ENCODE data around the gene TMTC1.

Gene TMTC1

DNA sequence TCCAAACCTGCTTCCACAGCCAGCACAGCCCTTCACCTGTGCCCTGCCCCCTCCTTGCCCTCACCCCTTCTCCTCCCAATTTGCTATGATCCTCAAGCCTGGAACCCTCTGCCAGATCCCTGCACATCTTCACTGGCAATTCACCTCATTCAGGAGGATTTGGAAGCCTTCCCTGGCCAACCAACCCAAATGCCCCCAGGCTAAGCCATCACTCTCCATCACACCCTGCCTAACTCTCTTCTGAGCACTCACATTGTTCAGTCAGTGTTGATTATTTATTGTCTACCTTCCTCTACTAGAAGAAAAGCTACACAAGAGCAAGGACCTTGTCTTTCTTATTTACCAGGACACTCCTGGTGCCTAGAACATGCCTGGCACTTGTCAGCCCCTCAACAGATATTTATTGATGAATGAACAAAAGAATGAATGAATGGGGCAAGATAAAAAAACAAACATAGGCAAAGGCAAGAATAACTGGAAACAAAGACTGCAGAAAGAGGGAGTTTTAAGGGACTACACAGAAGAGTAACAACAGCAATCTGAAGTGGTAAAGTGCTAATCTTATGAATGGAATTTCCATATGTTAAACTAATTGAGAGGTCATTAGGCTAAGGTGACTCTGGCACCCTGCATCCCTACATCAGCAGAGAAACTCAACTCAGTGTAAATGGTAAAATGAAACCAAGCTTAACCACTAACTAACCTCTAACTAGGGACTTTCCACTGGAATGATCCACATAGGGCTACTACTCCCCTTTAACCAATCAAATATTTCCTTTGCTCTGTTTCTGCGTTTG is 33.4 kb downstream of the TMTC1 start:
- H3K4me1 ChIP-seq (ENCODE audit: control insufficient read depth, insufficient read depth, low read length): no peaks in the 10 kb centered on the region
- no peak overlapping the region for H3K27ac ChIP-seq (ENCODE audit: low read depth, low read length)
- H3K27me3 ChIP-seq (ENCODE audit: control insufficient read depth, insufficient read depth, low read length): no peaks in the 10 kb centered on the region
- H3K36me3 ChIP-seq (ENCODE audit: control insufficient read depth, insufficient read depth, low read length): no peaks in the 10 kb centered on the region
- no peak overlapping the region for H3K9ac ChIP-seq (ENCODE audit: low read length)
- no peak overlapping the region for H3K4me3 ChIP-seq (ENCODE audit: low read length)

DNA sequence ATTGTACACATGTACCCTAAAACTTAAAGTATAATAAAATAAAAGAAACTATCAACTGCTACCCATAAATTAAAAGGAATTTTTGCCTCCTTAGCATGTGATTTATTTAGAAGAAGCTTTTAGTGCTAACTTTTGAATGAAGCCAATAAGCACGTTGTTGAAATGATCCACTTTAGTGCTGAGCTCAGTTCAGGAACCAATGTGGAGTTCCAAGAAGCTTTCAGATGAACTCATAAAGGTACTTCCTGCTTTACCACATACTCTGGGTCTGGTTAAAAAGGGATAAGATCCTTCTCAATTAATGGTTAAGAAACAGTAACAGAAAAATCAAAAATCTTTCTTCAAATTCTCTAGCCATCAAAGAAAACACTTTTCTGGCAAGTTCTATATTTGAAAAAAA is 39.4 kb downstream of the TMTC1 start:
- no peaks in the 10 kb centered on the region for H3K27me3 ChIP-seq (ENCODE audit: control insufficient read depth, insufficient read depth, low read length)
- H3K36me3 ChIP-seq (ENCODE audit: control insufficient read depth, insufficient read depth, low read length): no peaks in the 10 kb centered on the region
- no peak overlapping the region for H3K4me3 ChIP-seq (ENCODE audit: low read length)
- peaks cover 5% of the 10 kb centered on the region for H3K4me1 ChIP-seq (ENCODE audit: control insufficient read depth, insufficient read depth, low read length)
- no peak overlapping the region for H3K9ac ChIP-seq (ENCODE audit: low read length)
- H3K27ac ChIP-seq (ENCODE audit: low read depth, low read length): no peak overlapping the region

GRCh38 chr12:29743801-29744200 is 39.9 kb downstream of the TMTC1 start:
- no peak overlapping the region for H3K27ac ChIP-seq (ENCODE audit: low read depth, low read length)
- H3K4me3 ChIP-seq (ENCODE audit: low read length): no peak overlapping the region
- H3K27me3 ChIP-seq (ENCODE audit: control insufficient read depth, insufficient read depth, low read length): no peaks in the 10 kb centered on the region
- H3K9ac ChIP-seq (ENCODE audit: low read length): no peak overlapping the region
- no peaks in the 10 kb centered on the region for H3K36me3 ChIP-seq (ENCODE audit: control insufficient read depth, insufficient read depth, low read length)
- H3K4me1 ChIP-seq (ENCODE audit: control insufficient read depth, insufficient read depth, low read length): peaks cover 5% of the 10 kb centered on the region

DNA sequence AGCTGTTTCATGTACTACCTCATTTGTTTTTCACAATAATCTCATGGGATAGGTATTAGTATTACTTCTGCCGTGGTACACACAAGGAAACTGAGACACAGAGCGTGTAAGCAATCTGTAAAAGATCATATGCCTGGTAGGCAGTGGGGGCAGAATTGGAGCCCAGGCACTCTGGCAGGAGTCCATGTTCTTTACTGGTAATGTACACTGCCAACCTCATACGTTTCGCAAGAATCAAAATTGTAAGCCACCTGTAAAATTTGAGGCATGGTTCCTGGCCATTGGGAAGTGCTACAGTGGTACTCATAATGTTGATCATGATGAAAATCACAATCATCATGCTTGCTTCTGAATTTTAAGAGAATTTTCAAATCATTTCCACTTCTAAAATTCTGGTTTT is 40.7 kb downstream of the TMTC1 start:
- H3K36me3 ChIP-seq (ENCODE audit: control insufficient read depth, insufficient read depth, low read length): no peaks in the 10 kb centered on the region
- peaks cover 5% of the 10 kb centered on the region for H3K4me1 ChIP-seq (ENCODE audit: control insufficient read depth, insufficient read depth, low read length)
- H3K27ac ChIP-seq (ENCODE audit: low read depth, low read length): no peak overlapping the region
- H3K4me3 ChIP-seq (ENCODE audit: low read length): no peak overlapping the region
- H3K9ac ChIP-seq (ENCODE audit: low read length): no peak overlapping the region
- H3K27me3 ChIP-seq (ENCODE audit: control insufficient read depth, insufficient read depth, low read length): no peaks in the 10 kb centered on the region

GRCh38 chr12:29742646-29743045 is 41.1 kb downstream of the TMTC1 start:
- H3K36me3 ChIP-seq (ENCODE audit: control insufficient read depth, insufficient read depth, low read length): no peaks in the 10 kb centered on the region
- no peak overlapping the region for H3K27ac ChIP-seq (ENCODE audit: low read depth, low read length)
- no peak overlapping the region for H3K4me3 ChIP-seq (ENCODE audit: low read length)
- no peak overlapping the region for H3K9ac ChIP-seq (ENCODE audit: low read length)
- H3K27me3 ChIP-seq (ENCODE audit: control insufficient read depth, insufficient read depth, low read length): no peaks in the 10 kb centered on the region
- peaks cover 5% of the 10 kb centered on the region for H3K4me1 ChIP-seq (ENCODE audit: control insufficient read depth, insufficient read depth, low read length)

GRCh38 chr12:29741342-29742241 is 42.1 kb downstream of the TMTC1 start:
- Histone ChIP-seq H3K9ac (ENCODE audit: low read length) (no peak overlapping the region), H3K27ac (ENCODE audit: low read depth, low read length) (no peak overlapping the region), H3K4me3 (ENCODE audit: low read length) (no peak overlapping the region), H3K27me3 (ENCODE audit: control insufficient read depth, insufficient read depth, low read length) (no peaks in the 10 kb centered on the region), H3K36me3 (ENCODE audit: control insufficient read depth, insufficient read depth, low read length) (no peaks in the 10 kb centered on the region), H3K4me1 (ENCODE audit: control insufficient read depth, insufficient read depth, low read length) (peaks cover 5% of the 10 kb centered on the region)

- H3K36me3 ChIP-seq (ENCODE audit: control insufficient read depth, insufficient read depth, low read length): no peaks in the 10 kb centered on the region
- no peak overlapping the region for H3K9ac ChIP-seq (ENCODE audit: low read length)
- H3K4me3 ChIP-seq (ENCODE audit: low read length): no peak overlapping the region
- H3K27me3 ChIP-seq (ENCODE audit: control insufficient read depth, insufficient read depth, low read length): no peaks in the 10 kb centered on the region
- peaks cover 18% of the 10 kb centered on the region for H3K4me1 ChIP-seq (ENCODE audit: control insufficient read depth, insufficient read depth, low read length)
- H3K27ac ChIP-seq (ENCODE audit: low read depth, low read length): no peak overlapping the region
Measured at GRCh38 chr12:29739279-29739991, 44.3 kb downstream of the TMTC1 start.

GRCh38 chr12:29738365-29738764 is 45.4 kb downstream of the TMTC1 start:
- H3K9ac ChIP-seq (ENCODE audit: low read length): no peak overlapping the region
- H3K27ac ChIP-seq (ENCODE audit: low read depth, low read length): no peak overlapping the region
- peaks cover 26% of the 10 kb centered on the region for H3K4me1 ChIP-seq (ENCODE audit: control insufficient read depth, insufficient read depth, low read length)

DNA sequence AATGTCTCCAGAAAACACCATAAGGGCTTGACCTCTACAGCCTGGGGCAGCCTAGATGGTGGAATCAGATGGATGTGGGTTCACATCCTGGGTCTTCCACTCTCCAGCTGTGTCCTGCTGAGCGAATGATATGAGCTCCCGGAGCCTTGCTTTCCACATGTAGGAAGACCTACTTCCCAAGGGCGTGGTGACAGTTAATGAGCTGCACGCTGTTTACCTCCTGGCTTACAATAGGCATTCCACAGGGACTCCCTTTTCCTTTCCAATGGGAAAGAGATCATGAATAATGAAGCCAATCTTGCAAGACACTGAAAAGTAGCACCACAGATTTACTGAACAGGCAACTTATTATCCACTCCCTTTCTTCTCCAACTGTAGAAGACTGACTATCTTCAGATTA is 46.1 kb downstream of the TMTC1 start:
- Histone ChIP-seq H3K27ac (ENCODE audit: low read depth, low read length) (no peak overlapping the region), H3K36me3 (ENCODE audit: control insufficient read depth, insufficient read depth, low read length) (no peaks in the 10 kb centered on the region), H3K4me1 (ENCODE audit: control insufficient read depth, insufficient read depth, low read length) (peaks cover 21% of the 10 kb centered on the region), H3K4me3 (ENCODE audit: low read length) (no peak overlapping the region), H3K27me3 (ENCODE audit: control insufficient read depth, insufficient read depth, low read length) (no peaks in the 10 kb centered on the region), H3K9ac (ENCODE audit: low read length) (no peak overlapping the region)

More at GRCh38 chr12:29738365-29738764, 45.4 kb downstream of the TMTC1 start:
- H3K36me3 ChIP-seq (ENCODE audit: control insufficient read depth, insufficient read depth, low read length): no peaks in the 10 kb centered on the region
- no peaks in the 10 kb centered on the region for H3K27me3 ChIP-seq (ENCODE audit: control insufficient read depth, insufficient read depth, low read length)
- H3K4me3 ChIP-seq (ENCODE audit: low read length): no peak overlapping the region

DNA sequence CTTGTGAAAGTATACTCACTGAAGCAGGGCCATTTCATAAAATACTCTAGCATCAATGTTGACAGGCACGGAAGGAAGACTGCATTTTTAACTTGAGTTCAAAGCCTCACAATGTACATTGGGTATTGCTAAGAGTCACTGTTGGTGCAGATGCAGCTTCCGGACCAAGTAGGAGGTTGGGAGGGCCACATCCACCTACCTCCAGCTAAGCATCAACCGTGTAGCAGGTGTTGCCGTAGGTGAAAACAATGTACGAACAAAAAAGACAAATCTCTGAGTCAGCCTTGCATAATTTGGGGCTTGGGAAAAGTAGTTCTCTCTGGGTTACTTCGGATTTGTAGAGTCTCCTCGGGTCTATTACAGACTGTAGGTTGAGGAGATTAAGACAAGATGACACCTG is 48.1 kb downstream of the TMTC1 start:
- no peak overlapping the region for H3K27ac ChIP-seq (ENCODE audit: low read depth, low read length)
- no peaks in the 10 kb centered on the region for H3K36me3 ChIP-seq (ENCODE audit: control insufficient read depth, insufficient read depth, low read length)
- H3K4me1 ChIP-seq (ENCODE audit: control insufficient read depth, insufficient read depth, low read length): peaks cover 27% of the 10 kb centered on the region
- H3K9ac ChIP-seq (ENCODE audit: low read length): no peak overlapping the region
- no peaks in the 10 kb centered on the region for H3K27me3 ChIP-seq (ENCODE audit: control insufficient read depth, insufficient read depth, low read length)
- H3K4me3 ChIP-seq (ENCODE audit: low read length): no peak overlapping the region

DNA sequence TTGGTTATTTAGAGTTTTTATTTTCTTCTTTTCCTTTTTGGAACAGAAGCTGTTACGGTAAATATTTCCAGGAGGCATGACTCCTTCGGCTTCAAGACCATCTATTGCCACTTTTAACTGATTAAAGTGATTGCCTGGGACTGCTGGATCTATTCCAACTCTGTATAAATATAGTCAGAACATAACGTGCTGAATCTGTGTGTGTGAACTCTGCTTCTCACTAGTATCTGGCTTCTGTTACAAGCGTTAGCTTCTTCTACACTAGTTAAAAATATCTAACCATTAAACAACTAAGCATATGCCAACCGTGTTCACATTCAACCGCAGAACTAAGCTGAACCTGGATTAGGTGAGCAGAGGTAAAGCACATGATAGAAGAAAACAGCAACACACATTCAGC is 49.0 kb downstream of the TMTC1 start:
- H3K27ac ChIP-seq (ENCODE audit: low read depth, low read length): peak overlapping the region; percentile 68

GRCh38 chr12:29734305-29734704 is 49.4 kb downstream of the TMTC1 start:
- Histone ChIP-seq H3K9ac (ENCODE audit: low read length) (no peak overlapping the region), H3K27ac (ENCODE audit: low read depth, low read length) (peak overlapping the region; percentile 68), H3K4me1 (ENCODE audit: control insufficient read depth, insufficient read depth, low read length) (peaks cover 28% of the 10 kb centered on the region)

More for the DNA sequence above, 49.0 kb downstream of the TMTC1 start:
- H3K4me1 ChIP-seq (ENCODE audit: control insufficient read depth, insufficient read depth, low read length): peaks cover 28% of the 10 kb centered on the region
- no peaks in the 10 kb centered on the region for H3K27me3 ChIP-seq (ENCODE audit: control insufficient read depth, insufficient read depth, low read length)
- H3K9ac ChIP-seq (ENCODE audit: low read length): no peak overlapping the region
- no peaks in the 10 kb centered on the region for H3K36me3 ChIP-seq (ENCODE audit: control insufficient read depth, insufficient read depth, low read length)
- no peak overlapping the region for H3K4me3 ChIP-seq (ENCODE audit: low read length)

More at GRCh38 chr12:29734305-29734704, 49.4 kb downstream of the TMTC1 start:
- no peaks in the 10 kb centered on the region for H3K27me3 ChIP-seq (ENCODE audit: control insufficient read depth, insufficient read depth, low read length)
- no peak overlapping the region for H3K4me3 ChIP-seq (ENCODE audit: low read length)
- H3K36me3 ChIP-seq (ENCODE audit: control insufficient read depth, insufficient read depth, low read length): no peaks in the 10 kb centered on the region
